ENCODE measurements around the gene DNAH7. TPM values are rescaled to one million over a fixed set of nuclear protein-coding genes. Genes with fewer than 3 reads are reported as not detected.

DNAH7 gene
- polyA plus RNA-seq, 4 donors = under 0.01 to 1.1 (median 0.10) TPM; not detected in 1

- no peak overlapping the region for H3K4me3 ChIP-seq (ENCODE audit: low read depth in 1 of 3, low read length in 3 of 3)
- FAIRE-seq (no peak), DNase-seq (no peak)
- no peaks in the 10 kb centered on the region for H3K27me3 ChIP-seq (ENCODE audit: control insufficient read depth in 3 of 3, insufficient read depth in 3 of 3, low read length in 3 of 3)
- 93 to 100% (median 100%) methylated on average over 1 of the region's 1 CpG for WGBS, 3 donors
- H3K27ac ChIP-seq (ENCODE audit: low read depth in 1 of 3, low read length in 2 of 3) = no peak overlapping the region
- H3K4me1 ChIP-seq (ENCODE audit: control insufficient read depth in 3 of 3, insufficient read depth in 2 of 3, low read depth in 1 of 3, low read length in 2 of 3) = no peaks in the 10 kb centered on the region
- H3K9me3 ChIP-seq (ENCODE audit: control insufficient read depth in 2 of 2, insufficient read depth in 1 of 2, low read depth in 1 of 2, low read length in 1 of 2) = peaks cover 0 to 4% of the 10 kb centered on the region in 2 donors
- H3K36me3 ChIP-seq (ENCODE audit: control insufficient read depth in 3 of 3, insufficient read depth in 2 of 3, low read depth in 1 of 3, low read length in 3 of 3) = peaks cover 0 to 2% (median 0%) of the 10 kb centered on the region in 3 donors
Measured at GRCh38 chr2:195741191-195741590, 327.4 kb downstream of the DNAH7 start.

GRCh38 chr2:195737511-195738325 lies 330.9 kb downstream of the DNAH7 start:
- Histone ChIP-seq H3K4me1 (ENCODE audit: control insufficient read depth in 3 of 3, insufficient read depth in 2 of 3, low read depth in 1 of 3, low read length in 2 of 3) (no peaks in the 10 kb centered on the region), H3K36me3 (ENCODE audit: control insufficient read depth in 3 of 3, insufficient read depth in 2 of 3, low read depth in 1 of 3, low read length in 3 of 3) (peaks cover 3% of the 10 kb centered on the region in 3 donors), H3K27me3 (ENCODE audit: control insufficient read depth in 3 of 3, insufficient read depth in 3 of 3, low read length in 3 of 3) (no peaks in the 10 kb centered on the region), H3K4me3 (ENCODE audit: low read depth in 1 of 3, low read length in 3 of 3) (no peak overlapping the region), H3K9me3 (ENCODE audit: control insufficient read depth in 2 of 2, insufficient read depth in 1 of 2, low read depth in 1 of 2, low read length in 1 of 2) (no peaks in the 10 kb centered on the region), H3K27ac (ENCODE audit: low read depth in 1 of 3, low read length in 2 of 3) (no peak overlapping the region)
- FAIRE-seq = no peak
- 84 to 92% (median 86%) methylated on average over 5 of the region's 5 CpGs for WGBS, 3 donors
- DNase-seq = no peak

GRCh38 chr2:195735347-195735746 lies 333.3 kb downstream of the DNAH7 start:
- DNase-seq = no peak
- Histone ChIP-seq H3K27ac (ENCODE audit: low read depth in 1 of 3, low read length in 2 of 3) (no peak overlapping the region), H3K9me3 (ENCODE audit: control insufficient read depth in 2 of 2, insufficient read depth in 1 of 2, low read depth in 1 of 2, low read length in 1 of 2) (no peaks in the 10 kb centered on the region), H3K27me3 (ENCODE audit: control insufficient read depth in 3 of 3, insufficient read depth in 3 of 3, low read length in 3 of 3) (no peaks in the 10 kb centered on the region), H3K4me3 (ENCODE audit: low read depth in 1 of 3, low read length in 3 of 3) (no peak overlapping the region), H3K4me1 (ENCODE audit: control insufficient read depth in 3 of 3, insufficient read depth in 2 of 3, low read depth in 1 of 3, low read length in 2 of 3) (no peaks in the 10 kb centered on the region), H3K36me3 (ENCODE audit: control insufficient read depth in 3 of 3, insufficient read depth in 2 of 3, low read depth in 1 of 3, low read length in 3 of 3) (peaks cover 3 to 5% (median 3%) of the 10 kb centered on the region in 3 donors)
- WGBS, 3 donors = 93 to 97% (median 95%) methylated on average over 1 of the region's 1 CpG
- no peak for FAIRE-seq

GRCh38 chr2:195734931-195735330 lies 333.7 kb downstream of the DNAH7 start:
- Histone ChIP-seq H3K27ac (ENCODE audit: low read depth in 1 of 3, low read length in 2 of 3) (no peak overlapping the region), H3K4me3 (ENCODE audit: low read depth in 1 of 3, low read length in 3 of 3) (no peak overlapping the region), H3K36me3 (ENCODE audit: control insufficient read depth in 3 of 3, insufficient read depth in 2 of 3, low read depth in 1 of 3, low read length in 3 of 3) (peaks cover 3 to 5% (median 3%) of the 10 kb centered on the region in 3 donors), H3K4me1 (ENCODE audit: control insufficient read depth in 3 of 3, insufficient read depth in 2 of 3, low read depth in 1 of 3, low read length in 2 of 3) (no peaks in the 10 kb centered on the region), H3K27me3 (ENCODE audit: control insufficient read depth in 3 of 3, insufficient read depth in 3 of 3, low read length in 3 of 3) (no peaks in the 10 kb centered on the region), H3K9me3 (ENCODE audit: control insufficient read depth in 2 of 2, insufficient read depth in 1 of 2, low read depth in 1 of 2, low read length in 1 of 2) (no peaks in the 10 kb centered on the region)
- DNase-seq (no peak), FAIRE-seq (no peak)
- 88 to 93% (median 93%) methylated on average over 2 of the region's 2 CpGs for WGBS, 3 donors

- WGBS, 3 donors = 91 to 94% (median 92%) methylated on average over 6 of the region's 6 CpGs
- Histone ChIP-seq H3K4me3 (ENCODE audit: low read depth in 1 of 3, low read length in 3 of 3) (no peak overlapping the region), H3K9me3 (ENCODE audit: control insufficient read depth in 2 of 2, insufficient read depth in 1 of 2, low read depth in 1 of 2, low read length in 1 of 2) (no peaks in the 10 kb centered on the region), H3K27ac (ENCODE audit: low read depth in 1 of 3, low read length in 2 of 3) (no peak overlapping the region), H3K36me3 (ENCODE audit: control insufficient read depth in 3 of 3, insufficient read depth in 2 of 3, low read depth in 1 of 3, low read length in 3 of 3) (peaks cover 3 to 7% (median 3%) of the 10 kb centered on the region in 3 donors), H3K27me3 (ENCODE audit: control insufficient read depth in 3 of 3, insufficient read depth in 3 of 3, low read length in 3 of 3) (no peaks in the 10 kb centered on the region), H3K4me1 (ENCODE audit: control insufficient read depth in 3 of 3, insufficient read depth in 2 of 3, low read depth in 1 of 3, low read length in 2 of 3) (no peaks in the 10 kb centered on the region)
- DNase-seq = no peak
- FAIRE-seq = no peak
Measured at GRCh38 chr2:195734395-195734794, 334.2 kb downstream of the DNAH7 start.

- no peaks in the 10 kb centered on the region for H3K4me1 ChIP-seq (ENCODE audit: control insufficient read depth in 3 of 3, insufficient read depth in 2 of 3, low read depth in 1 of 3, low read length in 2 of 3)
- H3K9me3 ChIP-seq (ENCODE audit: control insufficient read depth in 2 of 2, insufficient read depth in 1 of 2, low read depth in 1 of 2, low read length in 1 of 2) = no peaks in the 10 kb centered on the region
- no peak overlapping the region for H3K4me3 ChIP-seq (ENCODE audit: low read depth in 1 of 3, low read length in 3 of 3)
- peaks cover 3 to 7% (median 6%) of the 10 kb centered on the region in 3 donors for H3K36me3 ChIP-seq (ENCODE audit: control insufficient read depth in 3 of 3, insufficient read depth in 2 of 3, low read depth in 1 of 3, low read length in 3 of 3)
- FAIRE-seq = no peak
- H3K27ac ChIP-seq (ENCODE audit: low read depth in 1 of 3, low read length in 2 of 3) = no peak overlapping the region
- DNase-seq = no peak
- no peaks in the 10 kb centered on the region for H3K27me3 ChIP-seq (ENCODE audit: control insufficient read depth in 3 of 3, insufficient read depth in 3 of 3, low read length in 3 of 3)
Measured at GRCh38 chr2:195733831-195734230, 334.8 kb downstream of the DNAH7 start.

GRCh38 chr2:195732574-195732973 lies 336.1 kb downstream of the DNAH7 start:
- H3K27me3 ChIP-seq (ENCODE audit: control insufficient read depth in 3 of 3, insufficient read depth in 3 of 3, low read length in 3 of 3) = no peaks in the 10 kb centered on the region
- FAIRE-seq (no peak), DNase-seq (no peak)
- H3K4me1 ChIP-seq (ENCODE audit: control insufficient read depth in 3 of 3, insufficient read depth in 2 of 3, low read depth in 1 of 3, low read length in 2 of 3) = no peaks in the 10 kb centered on the region
- no peak overlapping the region for H3K27ac ChIP-seq (ENCODE audit: low read depth in 1 of 3, low read length in 2 of 3)
- H3K36me3 ChIP-seq (ENCODE audit: control insufficient read depth in 3 of 3, insufficient read depth in 2 of 3, low read depth in 1 of 3, low read length in 3 of 3) = peaks cover 3 to 7% (median 6%) of the 10 kb centered on the region in 3 donors
- H3K4me3 ChIP-seq (ENCODE audit: low read depth in 1 of 3, low read length in 3 of 3) = no peak overlapping the region
- 80 to 92% (median 89%) methylated on average over 1 of the region's 1 CpG for WGBS, 3 donors
- no peaks in the 10 kb centered on the region for H3K9me3 ChIP-seq (ENCODE audit: control insufficient read depth in 2 of 2, insufficient read depth in 1 of 2, low read depth in 1 of 2, low read length in 1 of 2)

- Histone ChIP-seq H3K9me3 (ENCODE audit: control insufficient read depth in 2 of 2, insufficient read depth in 1 of 2, low read depth in 1 of 2, low read length in 1 of 2) (no peaks in the 10 kb centered on the region), H3K27ac (ENCODE audit: low read depth in 1 of 3, low read length in 2 of 3) (no peak overlapping the region), H3K4me3 (ENCODE audit: low read depth in 1 of 3, low read length in 3 of 3) (no peak overlapping the region), H3K27me3 (ENCODE audit: control insufficient read depth in 3 of 3, insufficient read depth in 3 of 3, low read length in 3 of 3) (no peaks in the 10 kb centered on the region), H3K4me1 (ENCODE audit: control insufficient read depth in 3 of 3, insufficient read depth in 2 of 3, low read depth in 1 of 3, low read length in 2 of 3) (no peaks in the 10 kb centered on the region), H3K36me3 (ENCODE audit: control insufficient read depth in 3 of 3, insufficient read depth in 2 of 3, low read depth in 1 of 3, low read length in 3 of 3) (peaks cover 3 to 7% (median 6%) of the 10 kb centered on the region in 3 donors)
- 96 to 100% (median 98%) methylated on average over 3 of the region's 3 CpGs for WGBS, 3 donors
- no peak for FAIRE-seq
- no peak for DNase-seq
Measured at GRCh38 chr2:195730912-195731311, 337.7 kb downstream of the DNAH7 start.

- no peak for DNase-seq
- Histone ChIP-seq H3K9me3 (ENCODE audit: control insufficient read depth in 2 of 2, insufficient read depth in 1 of 2, low read depth in 1 of 2, low read length in 1 of 2) (no peaks in the 10 kb centered on the region), H3K4me3 (ENCODE audit: low read depth in 1 of 3, low read length in 3 of 3) (no peak overlapping the region), H3K27ac (ENCODE audit: low read depth in 1 of 3, low read length in 2 of 3) (no peak overlapping the region), H3K4me1 (ENCODE audit: control insufficient read depth in 3 of 3, insufficient read depth in 2 of 3, low read depth in 1 of 3, low read length in 2 of 3) (no peaks in the 10 kb centered on the region), H3K36me3 (ENCODE audit: control insufficient read depth in 3 of 3, insufficient read depth in 2 of 3, low read depth in 1 of 3, low read length in 3 of 3) (peaks cover 0 to 5% (median 5%) of the 10 kb centered on the region in 3 donors), H3K27me3 (ENCODE audit: control insufficient read depth in 3 of 3, insufficient read depth in 3 of 3, low read length in 3 of 3) (no peaks in the 10 kb centered on the region)
- FAIRE-seq = no peak
- WGBS, 3 donors = 97 to 98% (median 97%) methylated on average over 4 of the region's 4 CpGs
Measured at GRCh38 chr2:195727106-195727505, 341.5 kb downstream of the DNAH7 start.

Measured in small intestine (tissue), 7 donors.